NCI-H345 (cell line): Measurements from ENCODE around the gene TIAM2.

ENCODE experiments used
- DNase-seq: peaks from one replicate; lab custom pipeline; 2025; lab: John Stamatoyannopoulos, UW

The TIAM2 gene

GRCh38 chr6:155290491-155290890, 295.4 kb downstream of the TIAM2 start:
- DNase-seq: no peak

DNA sequence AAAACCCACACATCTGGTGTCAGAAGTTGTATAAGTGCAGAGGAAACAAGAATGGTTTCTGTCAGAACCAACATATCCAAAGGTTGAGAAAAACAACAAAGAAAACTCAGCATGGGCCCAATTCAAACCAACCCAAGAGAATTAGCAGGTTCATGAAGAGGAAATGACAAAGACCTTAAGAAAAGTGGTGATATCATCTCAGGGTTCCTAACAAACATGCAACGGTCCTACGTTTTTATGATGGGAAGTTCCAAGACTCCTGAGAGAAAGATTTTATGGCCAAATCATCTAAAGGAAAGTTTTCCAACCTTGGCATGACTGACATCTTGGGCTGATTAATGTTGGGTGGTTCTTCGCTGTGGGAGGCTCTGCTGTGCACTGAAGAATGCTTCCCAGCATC, 296.2 kb downstream of the TIAM2 start:
- no peak for DNase-seq

GRCh38 chr6:155292711-155293110, 297.6 kb downstream of the TIAM2 start:
- no peak for DNase-seq

DNA sequence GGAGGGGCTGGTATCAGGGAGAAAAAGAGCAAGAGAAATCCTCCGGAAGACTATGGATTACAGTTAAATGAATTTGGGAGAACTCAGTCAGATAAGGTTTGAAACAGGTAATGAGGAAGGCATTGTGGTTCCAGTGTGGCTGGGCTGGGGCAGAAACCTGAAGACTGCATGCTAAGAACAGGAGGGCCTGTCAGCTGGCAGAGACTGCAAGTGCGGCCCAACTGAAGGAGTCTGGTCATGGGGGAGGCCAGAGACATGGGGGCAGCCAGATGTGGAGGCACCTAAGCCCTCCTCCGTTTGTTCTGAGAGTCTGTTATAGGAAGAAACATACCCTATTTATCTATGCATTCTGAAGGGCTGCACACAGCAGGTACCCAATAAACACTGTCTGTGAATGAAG, 302.6 kb downstream of the TIAM2 start:
- DNase-seq: no peak

- no peak for DNase-seq
Measured at GRCh38 chr6:155301867-155302266, 306.8 kb downstream of the TIAM2 start.

DNA sequence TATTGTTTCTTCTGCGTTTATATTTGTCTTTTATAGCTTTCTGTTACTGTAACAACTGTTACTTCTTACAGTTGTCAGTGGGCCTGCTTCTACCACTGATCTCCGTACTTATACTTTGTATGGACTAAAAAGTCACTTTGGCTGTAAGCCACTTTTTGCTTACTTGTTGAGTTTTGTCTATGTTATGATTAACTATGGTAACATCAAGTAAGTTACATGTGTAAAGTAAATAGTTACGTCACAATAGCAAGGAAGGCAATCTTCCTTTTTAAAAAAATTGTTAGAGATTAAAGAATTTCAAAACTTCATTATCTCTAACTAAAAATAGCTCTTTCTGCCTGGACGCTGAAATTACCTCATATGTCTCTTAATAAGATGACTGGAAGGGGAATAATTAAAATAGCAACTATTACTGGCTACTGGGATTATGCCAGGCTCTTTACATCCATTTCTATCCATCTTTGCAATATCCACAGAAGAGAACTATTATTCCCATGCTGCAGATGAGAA, 308.3 kb downstream of the TIAM2 start:
- DNase-seq: no peak

- DNase-seq: no peak
Measured at GRCh38 chr6:155306958-155307357, 311.8 kb downstream of the TIAM2 start.
